CD4-positive, alpha-beta T cell treated with Interleukin-12 subunit alpha and Interleukin-12 subunit beta, for 1 hour (primary cell): ENCODE results near the gene PWWP2A.

ENCODE experiments used
- DNase-seq: peaks from one replicate; pipeline ENCODE4 v3.0.0-alpha.2; 2020

Gene PWWP2A

DNA sequence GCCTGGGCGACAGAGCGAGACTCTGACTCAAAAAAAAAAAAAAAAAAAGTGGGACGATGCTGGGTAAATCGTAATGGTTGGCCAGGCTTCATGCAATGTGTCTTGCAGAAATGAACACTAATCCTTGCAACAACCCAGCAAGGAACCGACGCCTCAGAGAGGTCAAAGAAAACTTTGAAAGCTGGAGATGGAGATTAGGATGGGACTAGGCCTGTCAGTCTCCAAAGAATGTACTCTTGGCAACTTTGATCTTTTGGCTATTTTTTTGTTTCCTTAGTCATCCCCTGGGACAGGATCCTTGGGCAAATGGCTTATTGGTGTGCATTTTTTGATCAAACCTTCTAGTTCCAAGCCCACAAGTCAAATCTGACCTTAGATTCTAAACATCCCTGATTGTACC, 10.6 kb upstream of the PWWP2A start:
- DNase-seq, result no peak

DNA sequence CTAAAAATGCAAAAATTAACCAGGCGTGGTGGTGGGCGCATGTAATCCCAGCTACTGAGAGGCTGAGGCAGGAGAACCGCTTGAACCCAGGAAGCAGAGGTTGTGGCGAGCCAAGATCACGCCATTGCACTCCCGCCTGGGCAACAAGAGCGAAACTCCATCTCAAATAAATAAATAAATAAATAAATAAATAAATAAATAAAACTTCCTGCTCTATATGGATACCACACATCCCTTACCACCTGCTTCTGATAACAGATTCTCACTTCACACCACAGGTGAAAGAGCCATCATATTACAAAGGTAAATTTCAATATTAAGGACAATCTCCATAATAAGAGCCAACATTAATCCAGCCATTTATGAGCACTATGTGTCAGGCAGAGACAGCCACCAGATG, 9.4 kb upstream of the PWWP2A start:
- no peak for DNase-seq

DNA sequence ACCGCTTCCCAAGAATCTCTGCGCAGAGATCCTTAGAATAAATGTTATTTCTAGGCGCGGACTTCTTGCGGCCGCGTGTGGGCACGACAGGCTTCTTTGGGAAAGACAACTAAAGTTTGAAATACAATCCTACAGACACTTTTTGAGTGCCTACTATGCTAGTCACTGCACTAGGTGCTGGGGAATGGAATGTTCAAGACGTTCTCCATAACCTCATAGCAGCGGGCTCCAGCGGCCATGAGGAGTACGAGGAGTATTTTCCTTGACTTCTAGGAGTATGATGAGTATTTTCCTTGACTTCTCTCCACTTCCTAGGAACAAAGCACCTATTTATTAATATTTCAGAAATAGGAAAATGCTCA, 636 bp upstream of the PWWP2A start:
- DNase-seq, result no peak

- DNase-seq, result peak; percentile 58
These were observed 705 bp downstream of the PWWP2A start for GRCh38 chr5:160118349-160119141.

DNA sequence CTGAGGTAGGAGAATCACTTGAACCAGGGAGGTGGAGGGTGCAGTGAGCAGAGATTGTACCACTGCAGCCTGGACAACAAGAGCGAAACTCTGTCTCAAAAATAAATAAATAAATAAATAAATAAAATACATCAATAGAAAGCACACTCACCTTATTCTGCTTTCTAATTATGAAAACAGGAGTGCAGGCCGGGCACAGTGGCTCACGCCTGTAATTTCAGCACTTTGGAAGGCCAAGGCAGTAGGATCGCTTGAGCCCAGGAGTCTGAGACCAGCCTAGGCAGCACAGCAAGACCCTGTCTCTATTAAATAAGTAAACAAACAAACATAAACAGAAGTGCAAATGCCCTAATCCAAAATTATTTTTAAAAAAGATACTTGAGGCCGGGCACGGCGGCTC, 2.3 kb downstream of the PWWP2A start:
- DNase-seq, result no peak

DNA sequence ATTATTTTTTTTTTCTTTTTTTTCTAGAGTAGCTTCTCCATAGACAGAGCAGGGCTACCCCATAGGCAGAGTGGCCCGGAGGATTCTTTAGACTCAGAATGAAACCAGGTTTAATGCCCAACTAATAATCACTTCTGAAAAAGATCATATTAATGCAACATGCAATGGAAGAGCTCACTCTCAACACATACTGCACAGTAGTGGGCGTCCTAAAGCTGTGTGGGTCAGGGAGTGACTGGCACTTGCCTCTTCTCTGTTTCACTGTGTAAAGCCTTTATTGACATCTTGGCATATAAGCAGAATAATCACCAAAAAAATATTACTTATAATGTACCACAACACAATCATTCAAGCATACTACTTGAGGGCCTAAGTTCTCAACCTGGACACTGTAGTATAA, 11.1 kb downstream of the PWWP2A start:
- no peak for DNase-seq

- no peak for DNase-seq
These were observed 13.4 kb downstream of the PWWP2A start for GRCh38 chr5:160105686-160106360.

- DNase-seq, result no peak
These were observed 21.3 kb downstream of the PWWP2A start for GRCh38 chr5:160097991-160098390.

- no peak for DNase-seq
These were observed 23.1 kb downstream of the PWWP2A start for GRCh38 chr5:160096178-160096577.

DNA sequence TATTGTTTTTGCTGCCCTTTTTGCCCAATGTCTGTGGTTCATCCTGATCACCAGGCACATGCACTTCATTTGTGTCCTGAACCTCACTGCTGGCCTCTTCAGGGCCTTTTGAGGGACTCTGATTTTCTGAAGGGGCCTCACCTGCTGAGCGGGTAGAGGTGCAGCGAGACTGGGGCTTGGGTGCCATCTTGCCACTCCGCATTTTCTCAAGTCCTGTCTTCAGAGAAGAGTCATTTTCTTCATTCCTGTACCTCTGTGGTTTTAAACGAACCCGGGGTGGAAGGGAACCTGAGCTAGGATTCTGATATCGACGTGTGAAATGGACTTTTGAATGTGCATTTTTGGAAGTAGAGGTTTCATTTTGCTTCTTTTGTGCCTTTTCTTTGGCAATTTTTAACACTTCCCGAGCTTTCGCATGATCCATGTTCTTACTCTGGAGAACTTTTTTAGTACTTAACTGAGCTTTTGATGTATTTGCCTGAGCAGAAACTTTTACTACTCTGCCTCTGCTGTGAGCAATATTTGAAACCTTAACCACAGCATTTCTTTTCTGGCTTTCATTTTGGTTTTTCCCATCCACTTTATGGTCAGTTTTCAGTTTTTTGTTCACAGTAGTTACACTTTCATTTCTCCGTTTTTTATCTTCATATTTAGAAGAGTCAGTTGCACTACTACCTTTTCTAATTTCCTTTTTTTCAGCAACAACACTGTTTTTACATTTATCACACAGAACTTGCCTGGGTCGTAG, 26.1 kb downstream of the PWWP2A start:
- no peak for DNase-seq

- no peak for DNase-seq
These were observed 26.7 kb downstream of the PWWP2A start for GRCh38 chr5:160092514-160092913.

GRCh38 chr5:160090059-160090458, 29.2 kb downstream of the PWWP2A start:
- DNase-seq, result no peak

- DNase-seq, result no peak
These were observed 29.7 kb downstream of the PWWP2A start for GRCh38 chr5:160089531-160089930.

GRCh38 chr5:160088805-160089204, 30.4 kb downstream of the PWWP2A start:
- DNase-seq, result no peak

GRCh38 chr5:160087199-160087598, 32.1 kb downstream of the PWWP2A start:
- DNase-seq, result no peak

DNA sequence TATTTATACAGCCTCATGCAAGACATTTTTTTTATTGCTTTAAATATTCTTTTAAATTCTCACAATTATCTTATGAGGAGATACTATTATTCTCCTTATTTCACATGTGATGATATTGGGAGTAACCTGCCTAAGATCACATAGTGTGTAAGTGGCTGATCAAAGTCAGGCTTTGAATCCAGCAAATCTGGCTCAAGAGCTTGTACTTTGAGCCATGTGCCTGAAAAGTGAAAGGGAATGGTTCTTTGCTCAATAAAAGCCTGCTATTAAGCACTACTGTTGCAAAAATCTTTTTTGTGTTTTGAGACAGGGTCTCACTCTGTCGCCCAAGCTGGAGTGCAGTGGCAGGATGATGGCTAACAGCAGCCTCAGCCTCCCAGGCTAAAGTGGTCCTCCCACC, 35.1 kb downstream of the PWWP2A start:
- DNase-seq, result no peak

GRCh38 chr5:160083501-160083900, 35.7 kb downstream of the PWWP2A start:
- DNase-seq, result no peak

DNA sequence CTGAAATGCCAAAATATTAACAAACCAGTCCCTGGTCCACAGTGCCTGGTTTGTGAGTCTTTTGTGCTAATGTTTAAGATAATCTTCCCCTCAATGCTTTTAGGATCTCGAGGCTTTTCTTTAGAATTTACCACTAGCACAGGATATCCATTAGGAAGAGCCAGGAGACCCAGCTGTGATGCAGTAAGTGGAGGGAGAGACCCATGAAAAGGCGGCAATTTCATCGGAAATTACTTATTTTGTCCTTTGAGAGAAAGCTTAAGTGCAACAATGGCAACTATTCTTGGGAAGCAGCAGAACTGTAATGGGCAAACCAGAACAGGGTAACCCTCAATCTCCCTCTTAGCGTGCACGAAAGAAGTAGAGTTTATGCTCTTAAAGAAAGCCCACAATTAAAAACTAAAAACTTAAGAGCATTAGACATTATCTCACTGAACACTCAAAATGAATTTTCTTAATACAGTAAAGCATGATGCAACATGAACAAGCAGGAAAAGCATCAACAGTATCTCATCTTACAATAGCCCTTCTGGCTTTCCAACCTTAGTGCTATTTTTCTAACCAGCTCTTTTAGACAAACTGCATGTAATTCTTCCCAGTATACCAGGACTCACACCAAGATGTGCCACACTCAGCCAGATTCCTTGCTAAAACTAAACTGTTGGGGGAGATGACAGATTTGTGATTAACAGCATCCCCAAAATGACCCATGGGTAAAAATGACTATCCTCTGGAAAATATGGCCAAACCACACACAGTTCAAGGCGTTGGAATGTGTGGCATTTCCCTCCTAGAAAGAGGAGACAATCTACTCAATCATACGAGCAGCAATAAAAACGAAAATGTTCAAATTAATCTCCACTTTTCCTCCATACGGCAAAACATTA, 36.4 kb downstream of the PWWP2A start:
- no peak for DNase-seq

DNA sequence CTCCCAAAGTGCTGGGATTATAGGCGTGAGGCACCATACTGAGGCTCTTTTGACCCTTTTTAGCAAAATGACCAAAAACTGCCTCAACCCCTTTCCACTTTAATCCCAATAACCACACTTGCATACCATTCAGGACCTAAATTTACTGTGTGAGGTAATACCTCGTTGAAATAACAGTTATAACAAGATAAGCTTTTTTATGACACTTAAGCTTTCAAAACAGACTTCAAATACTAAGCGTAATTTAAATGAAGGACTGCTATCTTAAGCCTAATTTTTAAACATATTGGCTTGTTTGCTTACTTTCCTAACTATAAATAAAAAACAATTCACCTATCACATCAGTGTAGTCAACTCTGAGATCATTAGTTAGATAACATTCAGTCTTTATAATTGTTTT, 37.8 kb downstream of the PWWP2A start:
- no peak for DNase-seq

DNA sequence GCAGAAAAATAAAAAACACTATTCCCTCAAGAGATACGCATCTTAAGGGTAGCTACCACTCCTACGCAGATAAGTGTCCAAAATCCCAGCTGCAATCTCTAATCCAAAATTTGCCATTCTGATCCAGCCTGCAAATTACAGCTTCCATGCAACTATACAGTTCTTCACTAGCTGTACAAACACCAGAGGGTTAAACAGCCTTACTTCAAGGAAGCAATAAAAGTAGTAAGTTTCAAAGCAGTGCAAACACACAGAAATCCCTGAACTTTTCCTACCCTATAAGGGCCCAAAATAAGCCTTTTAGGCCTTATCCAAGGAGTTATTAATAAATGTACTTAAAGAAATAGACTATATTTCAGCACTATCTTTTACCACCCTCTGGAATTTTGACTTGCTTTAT, 39.5 kb downstream of the PWWP2A start:
- no peak for DNase-seq

DNA sequence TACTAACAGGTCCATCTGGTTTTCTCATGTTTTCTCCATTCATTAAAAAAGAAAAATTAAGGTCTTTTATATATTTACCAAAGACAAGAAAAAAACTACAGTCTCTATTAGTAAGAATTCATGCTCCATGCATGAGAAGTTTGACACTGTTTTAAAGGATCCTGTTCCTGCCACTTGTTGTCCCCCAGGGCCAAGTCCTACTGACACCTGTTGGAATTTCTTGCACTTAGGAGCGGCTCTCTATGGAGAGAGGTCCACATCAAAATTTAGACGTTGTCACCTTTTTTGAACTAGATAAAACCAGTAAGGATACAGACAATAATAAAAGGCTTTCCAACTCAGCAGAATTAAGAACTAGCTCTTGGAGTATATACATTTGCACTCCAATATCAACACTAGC, 42.3 kb downstream of the PWWP2A start:
- no peak for DNase-seq

GRCh38 chr5:160075073-160075472, 44.2 kb downstream of the PWWP2A start:
- no peak for DNase-seq

DNA sequence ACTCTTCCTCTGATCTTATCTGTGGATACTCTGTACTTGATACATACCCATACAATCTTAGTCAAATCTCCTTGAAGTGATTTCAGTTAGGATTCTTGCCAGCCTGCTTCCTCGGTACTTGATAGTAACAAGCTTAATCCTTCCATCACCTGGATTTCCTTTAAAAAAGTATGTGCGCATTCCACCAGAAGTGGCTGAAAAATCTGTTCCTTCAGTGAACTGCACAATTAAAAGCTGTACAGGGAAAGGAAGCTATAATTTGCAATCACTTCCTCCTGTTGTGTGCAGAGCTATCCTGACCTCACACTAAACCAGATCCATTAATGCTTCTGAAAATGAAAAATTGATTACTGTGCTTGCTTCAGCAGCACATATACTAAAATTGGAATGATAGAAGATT, 47.3 kb downstream of the PWWP2A start:
- no peak for DNase-seq
